ENCODE results near the gene SLC12A8.

- no peak for TF ChIP-seq CTCF (IDR thresholded peaks at IDR 0.05; ENCODE audit: low read length)
- TF ChIP-seq EZH2phosphoT487 (IDR thresholded peaks at IDR 0.05; ENCODE audit: low read length) = no peak
- no peak for TF ChIP-seq EZH2 (optimal IDR thresholded peaks at IDR 0.05; ENCODE audit: low read depth, low read length)
These were observed 173.1 kb downstream of the SLC12A8 start for GRCh38 chr3:125039131-125040100.
